Measurements from ENCODE around the gene MYO7B.

DNA sequence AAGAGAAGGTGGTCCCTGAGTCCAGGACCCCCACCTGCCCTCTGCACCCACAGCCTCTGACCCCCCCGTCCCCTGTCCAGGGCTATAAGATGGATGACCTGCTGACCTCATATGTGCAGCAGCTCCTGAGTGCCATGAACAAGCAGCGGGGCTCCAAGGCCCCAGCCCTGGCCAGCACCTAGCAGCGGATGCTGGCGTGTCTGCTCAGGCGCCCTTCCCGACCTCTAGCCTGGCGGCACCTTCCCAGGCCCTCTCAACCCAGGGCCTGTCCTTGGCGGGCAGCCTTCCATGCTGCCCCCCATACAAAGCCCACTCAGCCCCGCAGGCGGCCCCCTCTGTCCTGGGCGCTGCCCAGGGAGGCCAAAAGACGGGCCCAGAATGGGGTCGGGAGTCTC lies 101.8 kb downstream of the MYO7B start:
- TF ChIP-seq CTCF (IDR thresholded peaks at IDR 0.05) (no peak), POLR2A (IDR thresholded peaks at IDR 0.05) (no peak)
